ENCODE measurements around the gene DCTN1. TPM values are rescaled to one million over a fixed set of nuclear protein-coding genes. Genes with fewer than 3 reads are reported as not detected.

The DCTN1 gene
- total RNA-seq, 1 experiment from 2014 or later, result 67.8 TPM

GRCh38 chr2:74414881-74415761 lies 35.0 kb upstream of the DCTN1 start:
- Histone ChIP-seq H3K9me3 (ENCODE audit: low read length) (no peaks in the 10 kb centered on the region), H3K4me3 (ENCODE audit: low read length) (no peak overlapping the region), H3K9ac (ENCODE audit: low read length) (no peak overlapping the region), H2AFZ (ENCODE audit: low read length) (no peak overlapping the region), H3F3A (ENCODE audit: low read length, unreplicated experiment) (no peaks in the 10 kb centered on the region), H3K9me2 (replicated peaks; ENCODE audit: low read length) (no peaks in the 10 kb centered on the region), H3K79me2 (ENCODE audit: low read length) (no peaks in the 10 kb centered on the region), H3K4me1 (ENCODE audit: insufficient read depth, low read length) (no peaks in the 10 kb centered on the region), H3K36me3 (ENCODE audit: low read depth, low read length) (no peaks in the 10 kb centered on the region), H3K27ac (ENCODE audit: low read length) (no peak overlapping the region), H3K4me2 (ENCODE audit: low read length) (no peak overlapping the region), H3K27me3 (ENCODE audit: low read length) (no peaks in the 10 kb centered on the region), H4K20me1 (ENCODE audit: low read length) (no peaks in the 10 kb centered on the region)
- ATAC-seq (no peak), DNase-seq (no peak)
- no TSS peak for BruUV-seq (replicated peaks)
- CTCF ChIA-PET, result no interaction called here
- intact Hi-C loops (cut with micrococcal nuclease), result no loop called here
- TF ChIP-seq EZH2phosphoT487 (IDR thresholded peaks at IDR 0.05; ENCODE audit: borderline replicate concordance, low read length) (no peak), CTCF (conservative IDR thresholded peaks at IDR 0.05; ENCODE audit: low read depth, low read length) (no peak), EZH2 (IDR thresholded peaks at IDR 0.05; ENCODE audit: low read length, unreplicated experiment) (no peak)
- POLR2A ChIA-PET (ENCODE audit: unreplicated experiment), result no interaction called here

GRCh38 chr2:74414441-74414840 lies 34.3 kb upstream of the DCTN1 start:
- CTCF ChIA-PET, result no interaction called here
- POLR2A ChIA-PET (ENCODE audit: unreplicated experiment), result no interaction called here

More at GRCh38 chr2:74414441-74414840, 34.3 kb upstream of the DCTN1 start:
- Histone ChIP-seq H3K79me2 (ENCODE audit: low read length) (no peaks in the 10 kb centered on the region), H3F3A (ENCODE audit: low read length, unreplicated experiment) (no peaks in the 10 kb centered on the region), H3K4me3 (ENCODE audit: low read length) (no peak overlapping the region), H3K9ac (ENCODE audit: low read length) (no peak overlapping the region), H3K27ac (ENCODE audit: low read length) (no peak overlapping the region), H3K9me2 (replicated peaks; ENCODE audit: low read length) (no peaks in the 10 kb centered on the region), H2AFZ (ENCODE audit: low read length) (no peak overlapping the region), H4K20me1 (ENCODE audit: low read length) (no peaks in the 10 kb centered on the region), H3K27me3 (ENCODE audit: low read length) (no peaks in the 10 kb centered on the region), H3K36me3 (ENCODE audit: low read depth, low read length) (no peaks in the 10 kb centered on the region), H3K4me1 (ENCODE audit: insufficient read depth, low read length) (no peaks in the 10 kb centered on the region), H3K9me3 (ENCODE audit: low read length) (no peaks in the 10 kb centered on the region), H3K4me2 (ENCODE audit: low read length) (no peak overlapping the region)
- intact Hi-C loops (cut with micrococcal nuclease), result no loop called here
- TF ChIP-seq CTCF (conservative IDR thresholded peaks at IDR 0.05; ENCODE audit: low read depth, low read length) (no peak), EZH2phosphoT487 (IDR thresholded peaks at IDR 0.05; ENCODE audit: borderline replicate concordance, low read length) (no peak), EZH2 (IDR thresholded peaks at IDR 0.05; ENCODE audit: low read length, unreplicated experiment) (no peak)
- ATAC-seq (no peak), DNase-seq (no peak)
- no TSS peak for BruUV-seq (replicated peaks)

Data from PC-3 (cell line).